ENCODE measurements around the gene RPRD1B. TPM values are rescaled to one million over a fixed set of nuclear protein-coding genes. Genes with fewer than 3 reads are reported as not detected.

Gene RPRD1B
- polyA plus RNA-seq, 3 donors: 3.6 to 12.3 (median 4.7) TPM

- H4K20me1 ChIP-seq (ENCODE audit: insufficient read depth, low read length): peaks cover 9% of the 10 kb centered on the region
- H3K79me2 ChIP-seq (ENCODE audit: insufficient read depth, low read length): no peaks in the 10 kb centered on the region
- intact Hi-C loops (cut with micrococcal nuclease): no loop called here
- Mint-ChIP-seq H3K9me3 (no peaks in the 10 kb centered on the region), H3K27me3 (ENCODE audit: low read depth in 3 of 3) (no peaks in the 10 kb centered on the region), H3K4me3 (no peak overlapping the region), H3K4me1 (peaks cover 3% of the 10 kb centered on the region), H3K36me3 (peaks cover 67 to 78% of the 10 kb centered on the region in 2 donors), H3K27ac (no peak overlapping the region)
- H3K4me2 ChIP-seq (replicated peaks; ENCODE audit: extremely low read depth, low read length, poor library complexity, severe bottlenecking): no peak overlapping the region
- no CpG with 5 or more reads among the region's 1 CpG for WGBS (ENCODE audit: insufficient coverage)
- no peaks in the 10 kb centered on the region for H3K9me3 ChIP-seq (replicated peaks in 1 of 2; ENCODE audit: control insufficient read depth in 1 of 2, insufficient read depth in 1 of 2, low read length in 2 of 2)
- H2AFZ ChIP-seq (ENCODE audit: insufficient read depth, low read depth, low read length, poor library complexity, severe bottlenecking): no peak overlapping the region
- no peak for DNase-seq
- no peak overlapping the region for H3K9ac ChIP-seq (ENCODE audit: insufficient read depth, low read length, poor library complexity, severe bottlenecking)
- H3K27me3 ChIP-seq (ENCODE audit: control insufficient read depth in 2 of 2, insufficient read depth in 2 of 2, low read length in 2 of 2): no peaks in the 10 kb centered on the region
- no peak overlapping the region for H3K27ac ChIP-seq (ENCODE audit: low read depth in 1 of 2, low read length in 2 of 2)
- no peak overlapping the region for H3K4me3 ChIP-seq (replicated peaks in 1 of 3; ENCODE audit: low read depth in 2 of 3, low read length in 3 of 3)
- no peaks in the 10 kb centered on the region for H3K4me1 ChIP-seq (ENCODE audit: control insufficient read depth in 1 of 2, insufficient read depth in 2 of 2, low read length in 2 of 2)
- H3K36me3 ChIP-seq (replicated peaks in 1 of 2; ENCODE audit: control insufficient read depth in 1 of 2, insufficient read depth in 2 of 2, low read length in 2 of 2): peaks cover 40 to 99% of the 10 kb centered on the region in 2 donors
- TF ChIP-seq CTCF (IDR thresholded peaks at IDR 0.05): no peak
Measured at GRCh38 chr20:38004416-38004815, 29.1 kb upstream of the RPRD1B start.

- Mint-ChIP-seq H3K4me3 (no peak overlapping the region), H3K4me1 (no peaks in the 10 kb centered on the region), H3K9me3 (no peaks in the 10 kb centered on the region), H3K36me3 (peaks cover 55 to 73% of the 10 kb centered on the region in 2 donors), H3K27ac (no peak overlapping the region), H3K27me3 (ENCODE audit: low read depth in 3 of 3) (no peaks in the 10 kb centered on the region)
- WGBS (ENCODE audit: insufficient coverage): 100% methylated on average over 2 of the region's 5 CpGs
- intact Hi-C loops (cut with micrococcal nuclease): no loop called here
- Histone ChIP-seq H3K79me2 (ENCODE audit: insufficient read depth, low read length) (no peaks in the 10 kb centered on the region), H3K9ac (ENCODE audit: insufficient read depth, low read length, poor library complexity, severe bottlenecking) (no peak overlapping the region), H3K9me3 (replicated peaks in 1 of 2; ENCODE audit: control insufficient read depth in 1 of 2, insufficient read depth in 1 of 2, low read length in 2 of 2) (no peaks in the 10 kb centered on the region), H4K20me1 (ENCODE audit: insufficient read depth, low read length) (peaks cover 9% of the 10 kb centered on the region), H3K27ac (ENCODE audit: low read depth in 1 of 2, low read length in 2 of 2) (no peak overlapping the region), H3K36me3 (replicated peaks in 1 of 2; ENCODE audit: control insufficient read depth in 1 of 2, insufficient read depth in 2 of 2, low read length in 2 of 2) (peaks cover 38 to 96% of the 10 kb centered on the region in 2 donors), H3K4me2 (replicated peaks; ENCODE audit: extremely low read depth, low read length, poor library complexity, severe bottlenecking) (no peak overlapping the region), H3K4me1 (ENCODE audit: control insufficient read depth in 1 of 2, insufficient read depth in 2 of 2, low read length in 2 of 2) (no peaks in the 10 kb centered on the region), H3K27me3 (ENCODE audit: control insufficient read depth in 2 of 2, insufficient read depth in 2 of 2, low read length in 2 of 2) (no peaks in the 10 kb centered on the region), H2AFZ (ENCODE audit: insufficient read depth, low read depth, low read length, poor library complexity, severe bottlenecking) (no peak overlapping the region), H3K4me3 (replicated peaks in 1 of 3; ENCODE audit: low read depth in 2 of 3, low read length in 3 of 3) (no peak overlapping the region)
- no peak for DNase-seq
- TF ChIP-seq CTCF (IDR thresholded peaks at IDR 0.05): no peak
Measured at GRCh38 chr20:38005903-38006302, 27.6 kb upstream of the RPRD1B start.
